Neutrophil (primary cell): ENCODE measurements around the gene ASTN2.

Experiments used
- H3K27ac ChIP-seq: fragments of 200-600 bp; sonication (generic); 2 replicates; pipeline ENCODE4 v1.5.1; 2016; ENCODE audit warnings: mild to moderate bottlenecking, moderate library complexity
- H3K27me3 ChIP-seq: fragments of 200-600 bp; sonication (generic); 2 replicates; pipeline ENCODE4 v1.6.0; 2016; ENCODE audit warnings: mild to moderate bottlenecking
- H3K36me3 ChIP-seq: fragments of 200-600 bp; sonication (generic); 2 replicates; pipeline ENCODE4 v1.5.1; 2017
- H3K4me1 ChIP-seq, 2 experiments: fragments of 200-600 bp in 1 of 2; sonication (generic) in 1 of 2; 1 replicate in 1 of 2; 2 replicates in 1 of 2; pipeline versions ENCODE4 v1.5.1 to v1.6.1; 2013 to 2016; ENCODE audit warnings: low read depth in 1 of 2, low read length in 1 of 2, mild to moderate bottlenecking in 1 of 2, moderate library complexity in 1 of 2; ENCODE audit not compliant: control insufficient read depth in 1 of 2, insufficient read depth in 1 of 2
- H3K4me3 ChIP-seq, 2 experiments: fragments of 200-600 bp in 1 of 2; sonication (generic) in 1 of 2; 1 replicate in 1 of 2; 2 replicates in 1 of 2; pipeline ENCODE4 v1.5.1; 2013 to 2016; ENCODE audit warnings: low read depth in 1 of 2, low read length in 1 of 2, mild to moderate bottlenecking in 1 of 2, moderate library complexity in 1 of 2
- H3K9me3 ChIP-seq: fragments of 200-600 bp; sonication (generic); 2 replicates; pipeline ENCODE4 v1.5.1; 2016
- TF ChIP-seq, protein P1 (sequence below): fragments of 200-600 bp; sonication (generic); IDR thresholded peaks from 2 replicates; pipeline ENCODE4 v1.5.1; 2016; ENCODE audit warnings: antibody characterized with exemption

Gene ASTN2

DNA sequence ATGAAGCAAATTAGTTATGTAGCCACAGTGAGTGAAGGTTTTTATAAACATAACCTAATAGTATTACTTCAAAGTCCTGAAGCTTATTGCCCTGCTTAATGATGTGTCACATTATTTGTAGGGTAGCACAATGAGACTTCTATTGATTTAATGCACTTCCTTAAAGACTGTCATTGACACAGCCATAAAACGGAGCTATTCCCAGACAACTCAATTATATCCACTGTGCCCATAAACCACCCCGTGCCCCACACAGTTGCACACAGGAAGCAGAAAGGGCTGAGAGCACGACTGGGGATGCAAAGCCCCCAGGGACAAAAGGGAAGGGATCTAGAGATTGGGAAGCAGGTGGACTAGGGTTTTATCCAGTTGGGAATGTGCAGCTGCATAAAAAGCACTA, 690.7 kb downstream of the ASTN2 start:
- TF ChIP-seq, protein P1, sequence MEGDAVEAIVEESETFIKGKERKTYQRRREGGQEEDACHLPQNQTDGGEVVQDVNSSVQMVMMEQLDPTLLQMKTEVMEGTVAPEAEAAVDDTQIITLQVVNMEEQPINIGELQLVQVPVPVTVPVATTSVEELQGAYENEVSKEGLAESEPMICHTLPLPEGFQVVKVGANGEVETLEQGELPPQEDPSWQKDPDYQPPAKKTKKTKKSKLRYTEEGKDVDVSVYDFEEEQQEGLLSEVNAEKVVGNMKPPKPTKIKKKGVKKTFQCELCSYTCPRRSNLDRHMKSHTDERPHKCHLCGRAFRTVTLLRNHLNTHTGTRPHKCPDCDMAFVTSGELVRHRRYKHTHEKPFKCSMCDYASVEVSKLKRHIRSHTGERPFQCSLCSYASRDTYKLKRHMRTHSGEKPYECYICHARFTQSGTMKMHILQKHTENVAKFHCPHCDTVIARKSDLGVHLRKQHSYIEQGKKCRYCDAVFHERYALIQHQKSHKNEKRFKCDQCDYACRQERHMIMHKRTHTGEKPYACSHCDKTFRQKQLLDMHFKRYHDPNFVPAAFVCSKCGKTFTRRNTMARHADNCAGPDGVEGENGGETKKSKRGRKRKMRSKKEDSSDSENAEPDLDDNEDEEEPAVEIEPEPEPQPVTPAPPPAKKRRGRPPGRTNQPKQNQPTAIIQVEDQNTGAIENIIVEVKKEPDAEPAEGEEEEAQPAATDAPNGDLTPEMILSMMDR, result no peak
- H3K9me3 ChIP-seq, result no peaks in the 10 kb centered on the region
- no peaks in the 10 kb centered on the region for H3K4me1 ChIP-seq
- H3K4me3 ChIP-seq, result no peak overlapping the region
- H3K27ac ChIP-seq, result no peak overlapping the region
- no peaks in the 10 kb centered on the region for H3K36me3 ChIP-seq
- H3K27me3 ChIP-seq, result no peaks in the 10 kb centered on the region

DNA sequence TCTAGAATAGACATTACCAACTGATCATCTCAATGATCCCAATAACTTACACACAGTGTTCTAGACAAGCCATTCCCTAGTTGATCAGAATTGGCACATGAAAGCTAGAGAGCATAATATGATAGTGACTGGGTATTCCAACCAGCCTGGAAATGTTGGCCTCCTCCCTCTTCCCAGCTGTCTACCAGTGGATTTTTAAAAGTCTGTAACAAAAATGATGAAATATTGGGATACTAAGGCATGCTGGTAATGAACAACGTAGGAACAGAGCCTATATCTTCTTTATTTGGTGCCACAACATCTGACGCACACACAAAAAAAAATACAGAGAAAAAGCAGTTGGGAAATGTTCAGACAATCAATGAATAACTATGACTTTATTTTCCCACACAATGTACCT, 692.9 kb downstream of the ASTN2 start:
- Histone ChIP-seq H3K27ac (no peak overlapping the region), H3K36me3 (no peaks in the 10 kb centered on the region), H3K27me3 (no peaks in the 10 kb centered on the region), H3K4me1 (no peaks in the 10 kb centered on the region), H3K4me3 (no peak overlapping the region), H3K9me3 (no peaks in the 10 kb centered on the region)
- TF ChIP-seq, protein P1, result no peak

DNA sequence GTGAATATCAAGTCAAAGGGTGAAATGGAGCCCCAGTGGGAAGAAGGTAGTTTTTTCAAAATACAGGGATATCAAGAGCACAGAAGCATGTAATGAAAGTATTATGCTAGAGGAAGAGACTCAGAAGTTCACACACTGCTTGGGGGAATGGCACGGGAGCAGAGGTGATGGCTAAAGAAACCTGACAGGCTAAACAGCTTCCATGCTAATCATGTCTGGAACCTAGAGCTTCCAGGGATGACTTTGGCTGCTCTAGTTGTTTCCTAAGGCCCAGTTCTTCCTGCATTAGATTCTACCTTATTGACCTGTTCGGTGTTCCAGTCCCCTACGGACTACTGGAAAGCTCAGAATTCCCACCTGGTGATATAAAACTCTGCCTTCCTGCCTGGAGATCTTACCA, 693.4 kb downstream of the ASTN2 start:
- H3K27me3 ChIP-seq, result no peaks in the 10 kb centered on the region
- no peaks in the 10 kb centered on the region for H3K36me3 ChIP-seq
- no peak overlapping the region for H3K4me3 ChIP-seq
- no peak overlapping the region for H3K27ac ChIP-seq
- no peaks in the 10 kb centered on the region for H3K4me1 ChIP-seq
- TF ChIP-seq, protein P1, result no peak
- H3K9me3 ChIP-seq, result no peaks in the 10 kb centered on the region

DNA sequence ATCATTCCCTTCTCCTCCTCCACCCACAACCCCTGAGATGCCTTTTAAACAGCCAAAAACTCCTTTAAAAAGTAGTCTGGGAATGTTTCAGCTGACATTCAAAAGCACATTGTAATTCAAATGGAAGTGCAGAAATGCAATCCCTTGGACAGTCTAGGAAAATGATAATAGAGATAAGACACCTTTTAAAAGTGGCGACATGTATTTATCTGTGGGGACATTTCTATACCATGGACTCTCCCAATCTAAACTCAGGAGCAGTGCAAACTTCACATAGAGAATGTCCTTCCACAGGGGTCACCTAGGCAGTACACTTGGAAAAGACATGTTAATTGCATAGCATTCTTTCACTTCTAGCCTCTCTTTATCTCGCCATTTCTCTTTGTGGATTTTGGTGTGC, 694.7 kb downstream of the ASTN2 start:
- no peak overlapping the region for H3K4me3 ChIP-seq
- no peak overlapping the region for H3K27ac ChIP-seq
- H3K27me3 ChIP-seq, result no peaks in the 10 kb centered on the region
- no peaks in the 10 kb centered on the region for H3K36me3 ChIP-seq
- no peaks in the 10 kb centered on the region for H3K9me3 ChIP-seq
- TF ChIP-seq, protein P1, result no peak
- H3K4me1 ChIP-seq, result no peaks in the 10 kb centered on the region

DNA sequence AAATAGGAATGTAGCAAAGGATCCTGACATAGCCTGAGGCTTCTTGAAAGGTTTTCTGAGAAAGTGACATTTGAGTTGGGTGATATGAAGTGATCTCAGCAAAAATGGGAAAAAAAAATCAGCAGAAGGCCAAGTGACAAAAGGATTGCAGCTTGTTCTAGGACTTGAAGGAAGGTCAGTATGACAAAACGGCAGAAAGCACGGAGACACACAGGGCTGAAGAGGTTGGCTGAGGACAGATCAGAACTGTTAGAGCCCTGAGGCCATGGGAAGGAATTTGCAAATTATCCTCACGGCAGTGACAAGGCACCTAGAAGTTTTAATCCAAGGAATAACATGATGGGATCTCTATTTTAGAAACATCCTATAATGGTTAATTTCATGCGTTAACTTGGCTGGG, 696.7 kb downstream of the ASTN2 start:
- Histone ChIP-seq H3K9me3 (no peaks in the 10 kb centered on the region), H3K36me3 (no peaks in the 10 kb centered on the region), H3K27ac (no peak overlapping the region), H3K27me3 (no peaks in the 10 kb centered on the region), H3K4me1 (no peaks in the 10 kb centered on the region), H3K4me3 (no peak overlapping the region)
- TF ChIP-seq, protein P1, result no peak

DNA sequence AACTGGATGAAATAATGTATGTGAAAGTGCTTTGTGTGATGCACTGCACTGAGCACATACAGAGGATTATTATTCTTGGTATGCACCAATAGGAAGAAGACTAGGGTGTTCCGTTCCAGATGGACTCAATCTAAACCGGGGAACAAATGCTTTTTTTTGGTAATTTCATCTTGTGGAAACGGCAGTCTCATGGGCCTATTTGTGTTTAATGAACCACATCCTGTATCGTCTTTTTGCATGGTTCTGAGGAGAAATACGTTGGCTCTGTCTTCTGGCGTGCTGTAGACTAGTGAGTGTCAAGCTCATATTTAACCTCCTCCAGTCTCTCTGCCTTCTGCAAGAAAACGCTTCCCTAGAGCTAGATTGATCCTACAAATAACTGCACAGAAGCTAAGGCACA, 697.7 kb downstream of the ASTN2 start:
- no peaks in the 10 kb centered on the region for H3K27me3 ChIP-seq
- H3K4me3 ChIP-seq, result no peak overlapping the region
- no peak overlapping the region for H3K27ac ChIP-seq
- H3K4me1 ChIP-seq, result no peaks in the 10 kb centered on the region
- no peaks in the 10 kb centered on the region for H3K36me3 ChIP-seq
- no peaks in the 10 kb centered on the region for H3K9me3 ChIP-seq
- TF ChIP-seq, protein P1, result no peak
